H9 (cell line): ENCODE measurements around the gene SLC35A4. TPM values are rescaled to one million over a fixed set of nuclear protein-coding genes. Genes with fewer than 3 reads are reported as not detected.

Source experiments
- DNase-seq: peaks from one replicate; pipeline ENCODE4 v3.0.0-alpha.2; 2017
- H2AFZ ChIP-seq: one replicate; pipeline ENCODE4 v1.6.1; 2013; ENCODE audit warnings: mild to moderate bottlenecking, low read length, control low read depth, moderate library complexity
- H2AK5ac ChIP-seq: 2 replicates; pipeline ENCODE4 v1.6.1; 2013; ENCODE audit warnings: low read length, control low read depth, mixed read lengths; ENCODE audit not compliant: insufficient read length
- H2BK120ac ChIP-seq: one replicate; pipeline ENCODE4 v1.6.1; 2013; ENCODE audit warnings: low read depth, mild to moderate bottlenecking, low read length, control low read depth, inconsistent platforms; ENCODE audit not compliant: poor library complexity, severe bottlenecking
- H2BK12ac ChIP-seq: 2 replicates; pipeline ENCODE4 v1.6.1; 2013; ENCODE audit warnings: low read length, control low read depth, mixed read lengths, low read depth; ENCODE audit not compliant: insufficient read length
- H2BK15ac ChIP-seq: 2 replicates; pipeline ENCODE4 v1.6.1; 2013; ENCODE audit warnings: low read depth, low read length, control low read depth
- H2BK20ac ChIP-seq: one replicate; pipeline ENCODE4 v1.6.1; 2013; ENCODE audit warnings: low read depth, mild to moderate bottlenecking, low read length, control low read depth, inconsistent platforms; ENCODE audit not compliant: poor library complexity, severe bottlenecking
- H2BK5ac ChIP-seq: 2 replicates; pipeline ENCODE4 v1.6.1; 2013; ENCODE audit warnings: low read length, control low read depth, mixed read lengths; ENCODE audit not compliant: insufficient read length
- H3K14ac ChIP-seq: 2 replicates; pipeline ENCODE4 v1.6.1; 2013; ENCODE audit warnings: low read length, control low read depth; ENCODE audit not compliant: insufficient read depth
- H3K18ac ChIP-seq: 2 replicates; pipeline ENCODE4 v1.6.1; 2013; ENCODE audit warnings: low read depth, mild to moderate bottlenecking, mixed read lengths, low read length, control low read depth; ENCODE audit not compliant: insufficient read length
- H3K23ac ChIP-seq: 2 replicates; pipeline ENCODE4 v1.6.1; 2013; ENCODE audit warnings: low read length, control low read depth, mixed read lengths, low read depth; ENCODE audit not compliant: insufficient read length
- H3K23me2 ChIP-seq: 2 replicates; pipeline ENCODE4 v1.6.1; 2013; ENCODE audit warnings: low read depth, mild to moderate bottlenecking, mixed read lengths, low read length, control low read depth; ENCODE audit not compliant: insufficient read length, poor library complexity, severe bottlenecking
- H3K27ac ChIP-seq: 2 replicates; pipeline ENCODE4 v1.5.1; 2013; ENCODE audit warnings: low read length, control low read depth, mixed read lengths, low read depth; ENCODE audit not compliant: insufficient read length
- H3K27me3 ChIP-seq: 2 replicates; pipeline ENCODE4 v1.6.1; 2013; ENCODE audit warnings: low read length, control low read depth, inconsistent platforms; ENCODE audit not compliant: insufficient read depth
- H3K4ac ChIP-seq: 2 replicates; pipeline ENCODE4 v1.6.1; 2013; ENCODE audit warnings: low read depth, mild to moderate bottlenecking, control low read depth, inconsistent platforms, low read length, moderate library complexity
- H3K4me1 ChIP-seq: 2 replicates; pipeline ENCODE4 v1.6.1; 2013; ENCODE audit warnings: low read length, control low read depth, inconsistent platforms; ENCODE audit not compliant: insufficient read depth
- H3K4me2 ChIP-seq: 2 replicates; pipeline ENCODE4 v1.6.1; 2013; ENCODE audit warnings: low read length, control low read depth, mixed read lengths; ENCODE audit not compliant: insufficient read length, insufficient read depth
- H3K56ac ChIP-seq: 2 replicates; pipeline ENCODE4 v1.6.1; 2013; ENCODE audit warnings: low read depth, mild to moderate bottlenecking, mixed read lengths, low read length, control low read depth; ENCODE audit not compliant: insufficient read length
- H3K79me1 ChIP-seq: 2 replicates; pipeline ENCODE4 v1.6.1; 2013; ENCODE audit warnings: low read depth, mild to moderate bottlenecking, moderate library complexity, low read length, control low read depth, inconsistent platforms; ENCODE audit not compliant: insufficient read depth, poor library complexity, severe bottlenecking
- H3K79me2 ChIP-seq: 2 replicates; pipeline ENCODE4 v1.6.1; 2013; ENCODE audit warnings: low read length, control low read depth, inconsistent platforms; ENCODE audit not compliant: insufficient read depth
- H3K9ac ChIP-seq: 2 replicates; pipeline ENCODE4 v1.6.1; 2013; ENCODE audit warnings: low read length, control low read depth, mixed read lengths; ENCODE audit not compliant: insufficient read length; ENCODE audit errors: extremely low read depth
- H3K9me3 ChIP-seq: one replicate; pipeline ENCODE4 v1.6.1; 2013; ENCODE audit warnings: low read depth, low read length, inconsistent platforms; ENCODE audit not compliant: control insufficient read depth
- H3T11ph ChIP-seq: one replicate; pipeline ENCODE4 v1.6.1; 2013; ENCODE audit warnings: mild to moderate bottlenecking, low read length, control low read depth, inconsistent platforms
- H4K20me1 ChIP-seq: one replicate; pipeline ENCODE4 v1.6.1; 2013; ENCODE audit not compliant: control insufficient read depth, insufficient read length, insufficient read depth
- H4K5ac ChIP-seq: 2 replicates; pipeline ENCODE4 v1.6.1; 2013; ENCODE audit warnings: low read depth, mild to moderate bottlenecking, mixed read lengths, low read length, control low read depth; ENCODE audit not compliant: insufficient read length
- H4K8ac ChIP-seq: replicated peaks from 2 replicates; pipeline ENCODE4 v1.6.1; 2013; ENCODE audit warnings: low read length, control low read depth, mixed read lengths, low read depth; ENCODE audit not compliant: insufficient read length
- H4K91ac ChIP-seq: 2 replicates; pipeline ENCODE4 v1.6.1; 2013; ENCODE audit warnings: low read depth, mild to moderate bottlenecking, moderate library complexity, mixed read lengths, low read length, control low read depth; ENCODE audit not compliant: insufficient read length
- H3K27ac Mint-ChIP-seq, 3 experiments: 2 replicates in 2 of 3; 3 replicates in 1 of 3; pipeline ENCODE4 v1.8.0; 2020 to 2021; ENCODE audit warnings: mixed read lengths in 3 of 3, mild to moderate bottlenecking in 1 of 3, moderate library complexity in 1 of 3
- H3K27me3 Mint-ChIP-seq: 2 replicates; pipeline ENCODE4 v1.8.0; 2021; ENCODE audit warnings: low read depth, mild to moderate bottlenecking, moderate library complexity, mixed read lengths
- H3K36me3 Mint-ChIP-seq, 3 experiments: 2 replicates in 2 of 3; 3 replicates in 1 of 3; pipeline ENCODE4 v1.8.0; 2020 to 2021; ENCODE audit warnings: low read depth in 3 of 3, mixed read lengths in 3 of 3; ENCODE audit not compliant: insufficient read depth in 1 of 3
- H3K4me1 Mint-ChIP-seq, 2 experiments: 2 replicates each; pipeline ENCODE4 v1.8.0; 2020; ENCODE audit warnings: mixed read lengths in 2 of 2
- H3K4me3 Mint-ChIP-seq, 2 experiments: 2 replicates in 1 of 2; 3 replicates in 1 of 2; pipeline ENCODE4 v1.8.0; 2020 to 2021; ENCODE audit warnings: mild to moderate bottlenecking in 2 of 2, mixed read lengths in 2 of 2, moderate library complexity in 1 of 2
- H3K9me3 Mint-ChIP-seq, 2 experiments: 2 replicates in 1 of 2; 3 replicates in 1 of 2; pipeline ENCODE4 v1.8.0; 2020; ENCODE audit warnings: mild to moderate bottlenecking in 2 of 2, mixed read lengths in 2 of 2, moderate library complexity in 1 of 2
- CTCF ChIP-seq: fragments of 200-600 bp; sonication (generic); conservative IDR thresholded peaks from 3 replicates; pipeline ENCODE4 v1.8.0; 2021; ENCODE audit warnings: antibody characterized with exemption, mild to moderate bottlenecking
- WGBS: extraction: QIAGEN DNeasy Blood & Tissue Kit; methylation state at CpG from one replicate; pipeline ENCODE4 v1.1.7; 2013; ENCODE audit warnings: missing lambda C conversion rate, low lambda C conversion rate, mixed read lengths; ENCODE audit not compliant: insufficient read length; ENCODE audit errors: extremely low coverage; 5-methylcytosine and 5-hydroxymethylcytosine counted together
- total RNA-seq: library from RNA; stranded (reverse); gene quantifications from 2 replicates; pipeline ENCODE4 v1.2.1, GENCODE V29; 2021

SLC35A4 gene
- total RNA-seq, 1 experiment from 2014 or later: 92.0 TPM

GRCh38 chr5:140565024-140565779 lies 574 bp downstream of the SLC35A4 start:
- no peak overlapping the region for H4K5ac ChIP-seq
- H3K27ac Mint-ChIP-seq: peak overlapping the region; percentile 1 to 98 (median 44); a peak in 6 of 7 replicates
- WGBS: no CpG with 5 or more reads among the region's 13 CpGs
- no peak overlapping the region for H2BK5ac ChIP-seq
- H3T11ph ChIP-seq: no peak overlapping the region
- no peaks in the 10 kb centered on the region for H3K9me3 ChIP-seq
- no peaks in the 10 kb centered on the region for H3K79me1 ChIP-seq
- H3K14ac ChIP-seq: peak overlapping the region; percentile 69
- H3K27me3 Mint-ChIP-seq: no peaks in the 10 kb centered on the region; the same call in 1 of the 2 replicates
- no peak overlapping the region for H3K23ac ChIP-seq
- no peaks in the 10 kb centered on the region for H3K27me3 ChIP-seq
- H3K18ac ChIP-seq: peak overlapping the region; percentile 56
- no peak overlapping the region for H3K56ac ChIP-seq
- no peaks in the 10 kb centered on the region for H3K79me2 ChIP-seq
- H2AFZ ChIP-seq: no peak overlapping the region
- H2BK12ac ChIP-seq: no peak overlapping the region
- no peak overlapping the region for H3K4ac ChIP-seq
- no peaks in the 10 kb centered on the region; a peak in 2 of 5 replicates for H3K9me3 Mint-ChIP-seq
- H2BK15ac ChIP-seq: no peak overlapping the region
- peak overlapping the region; percentile 92 for H3K4me2 ChIP-seq
- peaks cover 14 to 18% of the 10 kb centered on the region in 2 experiments for H3K4me1 Mint-ChIP-seq
- peak overlapping the region; percentile 88 for H3K9ac ChIP-seq
- no peak overlapping the region for H2AK5ac ChIP-seq
- H4K20me1 ChIP-seq: no peaks in the 10 kb centered on the region
- no peak for DNase-seq
- peaks cover 9 to 41% (median 31%) of the 10 kb centered on the region in 3 experiments for H3K36me3 Mint-ChIP-seq
- no peak overlapping the region for H3K27ac ChIP-seq
- H3K4me3 Mint-ChIP-seq: peak overlapping the region; percentile 89 to 98
- peaks cover 10% of the 10 kb centered on the region for H3K23me2 ChIP-seq
- no peak overlapping the region for H4K91ac ChIP-seq
- H3K4me1 ChIP-seq: peaks cover 4% of the 10 kb centered on the region; the same call in 1 of the 2 replicates
- H2BK120ac ChIP-seq: no peak overlapping the region
- no peak for TF ChIP-seq CTCF
- H2BK20ac ChIP-seq: no peak overlapping the region
- H4K8ac ChIP-seq: no peak overlapping the region
